Heart right ventricle (tissue), 16 donors: Measurements from ENCODE around the gene PTRHD1. TPM values are rescaled to one million over a fixed set of nuclear protein-coding genes. Genes with fewer than 3 reads are reported as not detected.

ENCODE experiments used
- ATAC-seq, 8 donors: fragments of 200-7000 bp; cut with Tn5 transposase; one replicate each; pipeline ENCODE4 v1.9.1; 2020; ENCODE audit warnings: mild to moderate bottlenecking in 8 of 8, moderate library complexity in 8 of 8, moderate number of reproducible peaks in 1 of 8
- DNase-seq, 2 donors: peaks; one replicate each; pipeline ENCODE4 v3.0.0-alpha.2; 2020
- H3K27ac ChIP-seq, 10 donors: fragments of 200-600 bp; sonication (generic) in 2 of 10; one replicate each; pipeline versions ENCODE4 v1.5.0 to v1.8.0; 2020 to 2022; ENCODE audit warnings: mild to moderate bottlenecking in 3 of 10
- H3K27me3 ChIP-seq, 7 donors: fragments of 200-600 bp; one replicate each; pipeline ENCODE4 v1.8.0; 2021 to 2022; ENCODE audit warnings: mild to moderate bottlenecking in 2 of 7
- H3K36me3 ChIP-seq, 9 donors: fragments of 200-600 bp; sonication (generic) in 1 of 9; one replicate each; pipeline versions ENCODE4 v1.5.0 to v1.8.0; 2020 to 2022; ENCODE audit warnings: mild to moderate bottlenecking in 2 of 9
- H3K4me1 ChIP-seq, 9 donors: fragments of 200-600 bp; sonication (generic) in 1 of 9; one replicate each; pipeline versions ENCODE4 v1.5.0 to v1.8.0; 2020 to 2022; ENCODE audit warnings: mild to moderate bottlenecking in 4 of 9
- H3K4me3 ChIP-seq, 10 donors: fragments of 200-600 bp; sonication (generic) in 2 of 10; one replicate each; pipeline versions ENCODE4 v1.5.0 to v1.8.0; 2020 to 2022; ENCODE audit warnings: mild to moderate bottlenecking in 7 of 10, moderate library complexity in 2 of 10
- H3K9me3 ChIP-seq, 11 donors: fragments of 200-600 bp in 10 of 11; sonication (generic) in 2 of 11; one replicate each; pipeline versions ENCODE4 v1.5.0 to v1.8.0; 2013 to 2022; ENCODE audit warnings: mild to moderate bottlenecking in 2 of 11, control low read depth in 1 of 11, moderate library complexity in 1 of 11
- WGBS, 2 donors: extraction: QIAGEN DNeasy Blood & Tissue Kit; methylation state at CpG; one replicate each; pipeline ENCODE4 v1.1.7; 2013; ENCODE audit warnings: inconsistent platforms in 1 of 2; 5-methylcytosine and 5-hydroxymethylcytosine counted together
- intact Hi-C, 10 donors: fragments of 100-400 bp; cut with DNase I; formaldehyde crosslinking; loops; one replicate each; pipeline versions ENCODE4 v1.11.1 to v1.14.2; 2022
- polyA plus RNA-seq, 2 donors: library from polyadenylated mRNA; stranded (reverse); fragments of 200-250 nt; gene quantifications; one replicate each; pipeline ENCODE4 v1.2.3, GENCODE V29; 2013
- total RNA-seq, 10 donors: library from RNA; stranded (reverse); fragmentation: NEBNext Ultra II Directional in 3 of 10; extraction: Animal tissue kit (Norgen Biotek cat#: 25700) in 3 of 10; gene quantifications; one replicate each; pipeline versions ENCODE4 v1.2.1 to v1.2.4, GENCODE V29; 2021 to 2023
- TF ChIP-seq, protein P1 (sequence below), 9 donors: fragments of 200-600 bp; sonication (generic) in 2 of 9; IDR thresholded peaks; one replicate each; pipeline versions ENCODE4 v1.5.0 to v1.8.0; 2021 to 2022; ENCODE audit warnings: antibody characterized with exemption in 9 of 9, mild to moderate bottlenecking in 5 of 9, moderate library complexity in 1 of 9
- donor health status: Arrhythmogenic right ventricular cardiomyopathy.
- donor health status: ischemic (EF 13 %, LVEDD 7.1; RV severe dilation, severe dysfunction).
- donor health status: healthy with polysubstance abuse.
- donor health status: DM: no; HTN: yes; CAD: no.
- donor health status: DM: no; HTN: no; CAD: no.
- donor health status: ischemic (EF 25% LVEDD 6.9; RV normal size, moderate dysfunction).
- donor health status: ischemic (EF 25% LVEDD 5.7; RV mildly dilated, moderate dysfunction).
- donor health status: healthy.
- donor health status: DM: yes; HTN: yes; CAD: no.
- donor health status: Ischemic cardiomyopathy.
- donor health status: ischemic (EF 35%, LVEDD 5.7; RV mildly dilated, moderate dysfunction).
- donor health status: nonischemic (EF 11% LVEDD 7.7; RV severe dilation, severe dysfunction).
- donor health status: DM: yes; HTN: yes; CAD: no.
- donor health status: PGD.
- donor health status: ischemic (EF 29% LVEDD 5.4; RV normal size, mild dysfunction).
- donor health status: nonischemic (EF 23%, LVEDD 6.1; RV moderate dilation, normal function).

PTRHD1 gene
- total and polyA plus RNA-seq, 12 donors = 19.6 to 38.8 (median 31.4) TPM

DNA sequence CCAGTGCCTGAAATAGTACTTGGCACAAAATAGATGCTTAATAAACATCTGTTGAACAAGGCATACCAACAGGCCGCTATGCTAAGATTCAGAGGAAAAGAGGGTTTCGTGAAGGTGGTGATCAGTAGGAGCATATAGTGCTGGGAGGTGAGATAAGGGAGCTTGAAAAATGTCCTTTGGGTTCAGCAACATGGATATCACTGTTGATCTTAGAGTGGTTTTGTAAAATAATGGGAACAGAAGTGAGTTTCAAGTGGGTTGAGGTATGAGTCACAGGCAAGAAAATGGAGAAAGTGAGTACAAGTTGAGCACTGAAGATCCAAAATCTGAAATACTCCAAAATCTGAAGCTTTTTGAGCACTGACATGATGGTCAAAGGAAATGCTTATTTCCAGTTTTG, 4.5 kb upstream of the PTRHD1 start:
- intact Hi-C loops = no loop called here
- Histone ChIP-seq H3K4me1 (peaks cover 0 to 13% (median 8%) of the 10 kb centered on the region in 9 donors), H3K9me3 (peaks cover 0 to 5% (median 0%) of the 10 kb centered on the region in 11 donors), H3K27me3 (no peaks in the 10 kb centered on the region), H3K27ac (no peak overlapping the region), H3K4me3 (no peak overlapping the region), H3K36me3 (peaks cover 0 to 27% (median 0%) of the 10 kb centered on the region in 9 donors)
- TF ChIP-seq, protein P1, sequence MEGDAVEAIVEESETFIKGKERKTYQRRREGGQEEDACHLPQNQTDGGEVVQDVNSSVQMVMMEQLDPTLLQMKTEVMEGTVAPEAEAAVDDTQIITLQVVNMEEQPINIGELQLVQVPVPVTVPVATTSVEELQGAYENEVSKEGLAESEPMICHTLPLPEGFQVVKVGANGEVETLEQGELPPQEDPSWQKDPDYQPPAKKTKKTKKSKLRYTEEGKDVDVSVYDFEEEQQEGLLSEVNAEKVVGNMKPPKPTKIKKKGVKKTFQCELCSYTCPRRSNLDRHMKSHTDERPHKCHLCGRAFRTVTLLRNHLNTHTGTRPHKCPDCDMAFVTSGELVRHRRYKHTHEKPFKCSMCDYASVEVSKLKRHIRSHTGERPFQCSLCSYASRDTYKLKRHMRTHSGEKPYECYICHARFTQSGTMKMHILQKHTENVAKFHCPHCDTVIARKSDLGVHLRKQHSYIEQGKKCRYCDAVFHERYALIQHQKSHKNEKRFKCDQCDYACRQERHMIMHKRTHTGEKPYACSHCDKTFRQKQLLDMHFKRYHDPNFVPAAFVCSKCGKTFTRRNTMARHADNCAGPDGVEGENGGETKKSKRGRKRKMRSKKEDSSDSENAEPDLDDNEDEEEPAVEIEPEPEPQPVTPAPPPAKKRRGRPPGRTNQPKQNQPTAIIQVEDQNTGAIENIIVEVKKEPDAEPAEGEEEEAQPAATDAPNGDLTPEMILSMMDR (IDR thresholded peaks at IDR 0.05) = no peak
- no peak for ATAC-seq
- 93 to 99% methylated on average over 2 of the region's 2 CpGs for WGBS, 2 donors
- DNase-seq = no peak

DNA sequence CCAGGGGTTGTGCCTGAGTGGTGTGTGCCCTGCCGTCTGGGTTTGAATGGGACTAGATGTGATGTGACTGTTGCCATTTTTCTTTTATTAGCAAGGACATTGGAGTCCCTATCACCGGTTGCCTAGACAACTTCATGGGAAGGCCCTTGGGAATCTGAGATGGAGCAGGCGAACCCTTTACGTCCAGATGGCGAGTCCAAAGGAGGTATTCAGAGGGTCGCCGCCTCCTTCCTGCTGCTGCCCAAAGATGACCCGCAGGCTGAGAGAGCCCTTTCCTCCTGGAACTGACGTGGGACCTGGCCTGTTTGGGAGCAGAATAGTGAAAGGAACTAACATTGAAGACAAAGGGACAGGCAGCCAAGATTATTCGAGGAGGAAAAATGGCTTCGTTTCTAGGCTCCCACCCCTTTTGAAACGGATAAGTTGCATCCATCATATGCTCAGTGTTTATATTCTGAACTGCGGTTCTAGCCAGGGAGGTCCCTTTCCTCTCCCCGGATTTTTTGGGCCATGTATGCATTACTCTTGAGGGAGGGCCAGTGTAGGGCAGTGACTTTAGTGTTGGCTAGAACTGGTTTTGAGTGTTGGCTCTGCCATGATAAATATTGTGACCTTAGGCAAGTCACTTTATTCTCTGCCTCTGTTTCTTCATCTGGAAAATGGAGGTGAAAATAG, 707 bp upstream of the PTRHD1 start:
- WGBS, 2 donors = 3 to 6% methylated on average over 14 of the region's 14 CpGs
- peaks cover 0 to 21% (median 14%) of the 10 kb centered on the region in 9 donors for H3K4me1 ChIP-seq
- intact Hi-C loops = loop anchor here in 1 of 10 donors (5.0 kb wide), 1 partner anchor 302 kb away; the partner anchor contains the start of gene NCOA1
- peak overlapping the region; percentile 55 to 93 (median 75) for H3K4me3 ChIP-seq
- peak overlapping the region in 5 of 10 donors; percentile 95 to 99 (median 99) for H3K27ac ChIP-seq
- H3K9me3 ChIP-seq = no peaks in the 10 kb centered on the region
- H3K36me3 ChIP-seq = peaks cover 0 to 19% (median 0%) of the 10 kb centered on the region in 9 donors
- ATAC-seq = no peak
- H3K27me3 ChIP-seq = no peaks in the 10 kb centered on the region
- no peak for DNase-seq
- TF ChIP-seq, protein P1 (IDR thresholded peaks at IDR 0.05) = no peak

DNA sequence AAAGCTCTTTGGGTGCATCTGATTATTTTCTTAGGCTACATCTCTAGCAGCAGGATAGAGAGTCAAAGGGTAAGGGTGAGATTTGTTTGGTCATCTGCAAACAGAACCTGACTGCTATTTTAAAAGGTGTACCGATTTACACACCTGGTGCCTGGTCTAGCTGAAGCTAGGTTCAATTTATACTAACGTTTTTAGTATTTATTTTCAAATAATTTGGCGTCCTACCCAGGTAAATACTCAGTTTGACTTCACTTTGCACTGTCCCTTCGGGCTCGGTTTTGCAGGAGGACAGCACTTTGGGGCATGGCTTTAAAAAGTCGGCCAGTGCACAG, 683 bp downstream of the PTRHD1 start:
- peaks cover 0 to 18% (median 0%) of the 10 kb centered on the region in 9 donors for H3K36me3 ChIP-seq
- intact Hi-C loops = loop anchor here in 1 of 10 donors (5.0 kb wide), 1 partner anchor 300 kb away; the partner anchor contains the start of gene NCOA1
- ATAC-seq (no peak), DNase-seq (no peak)
- H3K27ac ChIP-seq = peak overlapping the region; percentile 94 to 100 (median 98)
- WGBS, 2 donors = 2 to 5% methylated on average over 6 of the region's 6 CpGs
- H3K4me3 ChIP-seq = peak overlapping the region; percentile 55 to 93 (median 75)
- H3K27me3 ChIP-seq = no peaks in the 10 kb centered on the region
- peaks cover 0 to 23% (median 14%) of the 10 kb centered on the region in 9 donors for H3K4me1 ChIP-seq
- TF ChIP-seq, protein P1 (IDR thresholded peaks at IDR 0.05) = no peak
- no peaks in the 10 kb centered on the region for H3K9me3 ChIP-seq

DNA sequence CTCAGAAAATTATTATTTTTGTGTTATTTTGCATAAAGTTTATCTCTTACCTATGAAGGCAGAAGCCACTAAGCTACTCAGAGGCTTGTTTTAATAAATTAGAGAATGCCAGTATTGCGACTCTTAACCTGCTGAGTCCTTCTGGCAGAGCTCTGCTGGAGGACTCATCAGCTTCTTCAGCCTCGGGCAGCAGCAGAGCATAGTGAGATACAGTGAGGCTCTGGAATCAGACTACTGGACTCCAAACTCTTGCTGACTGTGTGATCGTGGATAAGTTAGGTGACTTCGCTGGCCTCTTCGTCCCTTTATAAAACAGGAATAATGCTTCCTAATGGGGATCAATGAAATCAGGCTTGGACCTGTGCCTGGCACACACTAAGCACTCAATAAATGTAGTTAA, 1.7 kb downstream of the PTRHD1 start:
- WGBS, 2 donors = 96 to 97% methylated on average over 5 of the region's 5 CpGs
- no peaks in the 10 kb centered on the region for H3K27me3 ChIP-seq
- H3K4me3 ChIP-seq = no peak overlapping the region
- TF ChIP-seq, protein P1 (IDR thresholded peaks at IDR 0.05) = no peak
- DNase-seq (no peak), ATAC-seq (no peak)
- peaks cover 0 to 23% (median 14%) of the 10 kb centered on the region in 9 donors for H3K4me1 ChIP-seq
- H3K9me3 ChIP-seq = no peaks in the 10 kb centered on the region
- H3K27ac ChIP-seq = no peak overlapping the region
- H3K36me3 ChIP-seq = peaks cover 0 to 11% (median 0%) of the 10 kb centered on the region in 9 donors
- intact Hi-C loops = loop anchor here in 1 of 10 donors (5.0 kb wide), 1 partner anchor 299 kb away; the partner anchor contains the start of gene NCOA1
